HepG2 (cell line): ENCODE measurements around the gene CBFA2T2. TPM values are rescaled to one million over a fixed set of nuclear protein-coding genes. Genes with fewer than 3 reads are reported as not detected.
A peak's percentile ranks its signal among the peaks of the same experiment; 100 is the strongest.

Experiments used
- BCL6 ChIP-seq: IDR thresholded peaks from 2 replicates; pipeline ENCODE4 v1.6.1; 2016; ENCODE audit warnings: missing genetic modification reagents, missing compliant biosample characterization
- ELF1 ChIP-seq: sonication (generic); formaldehyde crosslinking; IDR thresholded peaks from 2 replicates; pipeline ENCODE4 v1.4.0; 2020; ENCODE audit warnings: missing genetic modification reagents
- HHEX ChIP-seq: IDR thresholded peaks from 2 replicates; pipeline ENCODE4 v1.6.1; 2016; ENCODE audit warnings: control low read depth
- MED8 ChIP-seq: sonication (generic); formaldehyde crosslinking; IDR thresholded peaks from 2 replicates; pipeline ENCODE4 v1.8.1; 2023; ENCODE audit warnings: mild to moderate bottlenecking, missing genetic modification reagents; ENCODE audit not compliant: insufficient replicate concordance
- MTA1 ChIP-seq: sonication (generic); formaldehyde crosslinking; IDR thresholded peaks from 2 replicates; pipeline ENCODE4 v1.4.0; 2020; ENCODE audit warnings: missing genetic modification reagents, mild to moderate bottlenecking, borderline replicate concordance
- MYNN ChIP-seq: sonication (generic); formaldehyde crosslinking; IDR thresholded peaks from 2 replicates; pipeline ENCODE4 v1.4.0; 2020; ENCODE audit warnings: mild to moderate bottlenecking, low read depth, missing genetic modification reagents
- NCOA5 ChIP-seq: sonication (generic); formaldehyde crosslinking; IDR thresholded peaks from 2 replicates; pipeline ENCODE4 v1.4.0; 2020; ENCODE audit warnings: missing genetic modification reagents
- NFIC ChIP-seq: IDR thresholded peaks from 2 replicates; pipeline ENCODE4 v1.6.1; 2012; ENCODE audit warnings: mild to moderate bottlenecking, low read length, inconsistent platforms
- RCOR2 ChIP-seq: IDR thresholded peaks from 2 replicates; pipeline ENCODE4 v1.6.1; 2016; ENCODE audit warnings: missing biosample characterization, missing genetic modification reagents
- RXRA ChIP-seq: sonication (generic); formaldehyde crosslinking; IDR thresholded peaks from 2 replicates; pipeline ENCODE4 v1.5.1; 2020; ENCODE audit warnings: missing genetic modification reagents
- SIN3B ChIP-seq: fragments of 150-350 bp; IDR thresholded peaks from 2 replicates; pipeline ENCODE4 v1.6.1; 2014; ENCODE audit warnings: low read length
- ZBTB21 ChIP-seq: sonication (generic); formaldehyde crosslinking; IDR thresholded peaks from 2 replicates; pipeline ENCODE4 v1.4.0; 2020; ENCODE audit warnings: missing genetic modification reagents
- ZFP41 ChIP-seq: sonication (generic); formaldehyde crosslinking; IDR thresholded peaks from 2 replicates; pipeline ENCODE4 v1.4.0; 2020; ENCODE audit warnings: mild to moderate bottlenecking, missing genetic modification reagents, borderline replicate concordance
- ZIK1 ChIP-seq: sonication (generic); formaldehyde crosslinking; IDR thresholded peaks from 2 replicates; pipeline ENCODE4 v1.5.0; 2020; ENCODE audit warnings: mild to moderate bottlenecking, low read depth, missing genetic modification reagents, borderline replicate concordance
- ZNF543 ChIP-seq: sonication (generic); formaldehyde crosslinking; IDR thresholded peaks from 2 replicates; pipeline ENCODE4 v1.4.0; 2020; ENCODE audit warnings: mild to moderate bottlenecking, missing genetic modification reagents
- ZNF773 ChIP-seq: sonication (generic); formaldehyde crosslinking; IDR thresholded peaks from 2 replicates; pipeline ENCODE4 v1.4.0; 2020; ENCODE audit warnings: missing genetic modification reagents, borderline replicate concordance
- ZNF879 ChIP-seq: sonication (generic); formaldehyde crosslinking; IDR thresholded peaks from 2 replicates; pipeline ENCODE4 v1.8.1; 2023; ENCODE audit warnings: missing genetic modification reagents
- polyA plus RNA-seq, 8 experiments: library from polyadenylated mRNA; depleted of rRNA in 3 of 8; stranded (reverse) in 7 of 8; unstranded in 1 of 8; fragments of >200 nt; fragmentation: Illumina TruSeq in 4 of 8; extraction: Trizol in 4 of 8; gene quantifications; 2 replicates each; pipeline versions ENCODE4 v1.2.1 to v1.2.3, GENCODE V29; 2011 to 2016; ENCODE audit warnings: low read depth in 4 of 8, missing spikeins in 1 of 8, mixed read lengths in 1 of 8; ENCODE audit not compliant: insufficient read depth in 1 of 8
- total RNA-seq, 5 experiments: library from RNA; depleted of rRNA; stranded (reverse); fragments of >200 nt; fragmentation: Illumina TruSeq; extraction: Trizol; gene quantifications; 2 replicates each; pipeline ENCODE4 v1.2.3, GENCODE V29; 2016; ENCODE audit warnings: low read depth in 1 of 5
- TF ChIP-seq, protein P1 (sequence below): sonication (generic); formaldehyde crosslinking; IDR thresholded peaks from 2 replicates; pipeline ENCODE4 v1.4.0; 2020; ENCODE audit warnings: mild to moderate bottlenecking, missing genetic modification reagents, borderline replicate concordance
- TF ChIP-seq, protein P2 (sequence below): IDR thresholded peaks from 2 replicates; pipeline ENCODE4 v1.6.1; 2012; ENCODE audit warnings: low read length, improper control_type of control experiment
- TF ChIP-seq, protein P3 (sequence below): sonication (generic); formaldehyde crosslinking; IDR thresholded peaks from 2 replicates; pipeline ENCODE4 v1.4.0; 2020; ENCODE audit warnings: mild to moderate bottlenecking, missing genetic modification reagents, borderline replicate concordance

The CBFA2T2 gene
- total and polyA plus RNA-seq, 2 of the 13 experiments (the other 11 are each of a cell fraction or from before 2014, with no cell fraction given): 6.3 to 21.2 TPM

DNA sequence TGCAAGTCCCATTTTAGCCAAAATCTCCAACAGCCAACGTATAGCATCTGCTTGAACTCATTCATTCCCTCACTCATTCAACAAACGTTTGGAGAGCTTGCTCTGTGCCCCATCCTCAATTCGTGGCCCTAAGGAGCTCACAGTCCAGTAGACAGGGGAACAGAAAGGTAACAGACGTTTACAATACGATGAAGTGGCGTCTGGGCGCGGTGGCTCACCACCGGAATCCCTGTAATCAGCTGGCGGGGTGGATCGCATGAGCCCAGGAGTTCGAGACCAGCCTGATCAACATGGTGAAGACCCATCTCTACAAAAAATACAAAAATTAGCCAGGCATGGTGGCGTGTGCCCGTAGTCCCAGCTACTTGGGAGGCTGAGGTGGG, 197.1 kb downstream of the CBFA2T2 start (continued):
- TF ChIP-seq, protein P1, sequence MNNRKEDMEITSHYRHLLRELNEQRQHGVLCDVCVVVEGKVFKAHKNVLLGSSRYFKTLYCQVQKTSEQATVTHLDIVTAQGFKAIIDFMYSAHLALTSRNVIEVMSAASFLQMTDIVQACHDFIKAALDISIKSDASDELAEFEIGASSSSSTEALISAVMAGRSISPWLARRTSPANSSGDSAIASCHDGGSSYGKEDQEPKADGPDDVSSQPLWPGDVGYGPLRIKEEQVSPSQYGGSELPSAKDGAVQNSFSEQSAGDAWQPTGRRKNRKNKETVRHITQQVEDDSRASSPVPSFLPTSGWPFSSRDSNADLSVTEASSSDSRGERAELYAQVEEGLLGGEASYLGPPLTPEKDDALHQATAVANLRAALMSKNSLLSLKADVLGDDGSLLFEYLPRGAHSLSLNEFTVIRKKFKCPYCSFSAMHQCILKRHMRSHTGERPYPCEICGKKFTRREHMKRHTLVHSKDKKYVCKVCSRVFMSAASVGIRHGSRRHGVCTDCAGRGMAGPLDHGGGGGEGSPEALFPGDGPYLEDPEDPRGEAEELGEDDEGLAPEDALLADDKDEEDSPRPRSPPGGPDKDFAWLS (CRISPR knock-in tag): no peak
- no peak for TF ChIP-seq ZNF773 (CRISPR knock-in tag)
- TF ChIP-seq ZNF879 (CRISPR knock-in tag): no peak
- TF ChIP-seq SIN3B: no peak
- no peak for TF ChIP-seq ELF1 (CRISPR knock-in tag)
- no peak for TF ChIP-seq ZIK1 (CRISPR knock-in tag)
- TF ChIP-seq NFIC: no peak
- TF ChIP-seq RXRA (CRISPR knock-in tag): 0 out of 2 replicates have a peak, but pooled peaks have one; percentile 2
- TF ChIP-seq ZFP41 (CRISPR knock-in tag): no peak
- TF ChIP-seq, protein P2, sequence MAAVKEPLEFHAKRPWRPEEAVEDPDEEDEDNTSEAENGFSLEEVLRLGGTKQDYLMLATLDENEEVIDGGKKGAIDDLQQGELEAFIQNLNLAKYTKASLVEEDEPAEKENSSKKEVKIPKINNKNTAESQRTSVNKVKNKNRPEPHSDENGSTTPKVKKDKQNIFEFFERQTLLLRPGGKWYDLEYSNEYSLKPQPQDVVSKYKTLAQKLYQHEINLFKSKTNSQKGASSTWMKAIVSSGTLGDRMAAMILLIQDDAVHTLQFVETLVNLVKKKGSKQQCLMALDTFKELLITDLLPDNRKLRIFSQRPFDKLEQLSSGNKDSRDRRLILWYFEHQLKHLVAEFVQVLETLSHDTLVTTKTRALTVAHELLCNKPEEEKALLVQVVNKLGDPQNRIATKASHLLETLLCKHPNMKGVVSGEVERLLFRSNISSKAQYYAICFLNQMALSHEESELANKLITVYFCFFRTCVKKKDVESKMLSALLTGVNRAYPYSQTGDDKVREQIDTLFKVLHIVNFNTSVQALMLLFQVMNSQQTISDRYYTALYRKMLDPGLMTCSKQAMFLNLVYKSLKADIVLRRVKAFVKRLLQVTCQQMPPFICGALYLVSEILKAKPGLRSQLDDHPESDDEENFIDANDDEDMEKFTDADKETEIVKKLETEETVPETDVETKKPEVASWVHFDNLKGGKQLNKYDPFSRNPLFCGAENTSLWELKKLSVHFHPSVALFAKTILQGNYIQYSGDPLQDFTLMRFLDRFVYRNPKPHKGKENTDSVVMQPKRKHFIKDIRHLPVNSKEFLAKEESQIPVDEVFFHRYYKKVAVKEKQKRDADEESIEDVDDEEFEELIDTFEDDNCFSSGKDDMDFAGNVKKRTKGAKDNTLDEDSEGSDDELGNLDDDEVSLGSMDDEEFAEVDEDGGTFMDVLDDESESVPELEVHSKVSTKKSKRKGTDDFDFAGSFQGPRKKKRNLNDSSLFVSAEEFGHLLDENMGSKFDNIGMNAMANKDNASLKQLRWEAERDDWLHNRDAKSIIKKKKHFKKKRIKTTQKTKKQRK: no peak
- TF ChIP-seq HHEX (CRISPR knock-in tag): 0 out of 2 replicates have a peak, but pooled peaks have one; percentile 10
- 0 out of 2 replicates have a peak, but pooled peaks have one; percentile 35 for TF ChIP-seq ZNF543 (CRISPR knock-in tag)
- TF ChIP-seq ZBTB21 (CRISPR knock-in tag): no peak
- no peak for TF ChIP-seq NCOA5 (CRISPR knock-in tag)
- TF ChIP-seq, protein P3, sequence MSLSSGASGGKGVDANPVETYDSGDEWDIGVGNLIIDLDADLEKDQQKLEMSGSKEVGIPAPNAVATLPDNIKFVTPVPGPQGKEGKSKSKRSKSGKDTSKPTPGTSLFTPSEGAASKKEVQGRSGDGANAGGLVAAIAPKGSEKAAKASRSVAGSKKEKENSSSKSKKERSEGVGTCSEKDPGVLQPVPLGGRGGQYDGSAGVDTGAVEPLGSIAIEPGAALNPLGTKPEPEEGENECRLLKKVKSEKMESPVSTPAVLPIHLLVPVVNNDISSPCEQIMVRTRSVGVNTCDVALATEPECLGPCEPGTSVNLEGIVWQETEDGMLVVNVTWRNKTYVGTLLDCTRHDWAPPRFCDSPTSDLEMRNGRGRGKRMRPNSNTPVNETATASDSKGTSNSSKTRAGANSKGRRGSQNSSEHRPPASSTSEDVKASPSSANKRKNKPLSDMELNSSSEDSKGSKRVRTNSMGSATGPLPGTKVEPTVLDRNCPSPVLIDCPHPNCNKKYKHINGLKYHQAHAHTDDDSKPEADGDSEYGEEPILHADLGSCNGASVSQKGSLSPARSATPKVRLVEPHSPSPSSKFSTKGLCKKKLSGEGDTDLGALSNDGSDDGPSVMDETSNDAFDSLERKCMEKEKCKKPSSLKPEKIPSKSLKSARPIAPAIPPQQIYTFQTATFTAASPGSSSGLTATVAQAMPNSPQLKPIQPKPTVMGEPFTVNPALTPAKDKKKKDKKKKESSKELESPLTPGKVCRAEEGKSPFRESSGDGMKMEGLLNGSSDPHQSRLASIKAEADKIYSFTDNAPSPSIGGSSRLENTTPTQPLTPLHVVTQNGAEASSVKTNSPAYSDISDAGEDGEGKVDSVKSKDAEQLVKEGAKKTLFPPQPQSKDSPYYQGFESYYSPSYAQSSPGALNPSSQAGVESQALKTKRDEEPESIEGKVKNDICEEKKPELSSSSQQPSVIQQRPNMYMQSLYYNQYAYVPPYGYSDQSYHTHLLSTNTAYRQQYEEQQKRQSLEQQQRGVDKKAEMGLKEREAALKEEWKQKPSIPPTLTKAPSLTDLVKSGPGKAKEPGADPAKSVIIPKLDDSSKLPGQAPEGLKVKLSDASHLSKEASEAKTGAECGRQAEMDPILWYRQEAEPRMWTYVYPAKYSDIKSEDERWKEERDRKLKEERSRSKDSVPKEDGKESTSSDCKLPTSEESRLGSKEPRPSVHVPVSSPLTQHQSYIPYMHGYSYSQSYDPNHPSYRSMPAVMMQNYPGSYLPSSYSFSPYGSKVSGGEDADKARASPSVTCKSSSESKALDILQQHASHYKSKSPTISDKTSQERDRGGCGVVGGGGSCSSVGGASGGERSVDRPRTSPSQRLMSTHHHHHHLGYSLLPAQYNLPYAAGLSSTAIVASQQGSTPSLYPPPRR (CRISPR knock-in tag): no peak
- TF ChIP-seq MYNN (CRISPR knock-in tag): no peak
- no peak for TF ChIP-seq RCOR2 (CRISPR knock-in tag)
- TF ChIP-seq MED8 (CRISPR knock-in tag): no peak
- 0 out of 2 replicates have a peak, but pooled peaks have one; percentile 29 for TF ChIP-seq MTA1 (CRISPR knock-in tag)
- TF ChIP-seq BCL6 (CRISPR knock-in tag): no peak
